Measurements from ENCODE around the gene ZMAT5. TPM values are rescaled to one million over a fixed set of nuclear protein-coding genes. Genes with fewer than 3 reads are reported as not detected.
A peak's percentile ranks its signal among the peaks of the same experiment; 100 is the strongest.

Gene ZMAT5
- total RNA-seq, 6 donors from 2014 or later: 9.4 to 24.4 (median 22.4) TPM

GRCh38 chr22:29702000-29702930, 64.5 kb downstream of the ZMAT5 start:
- Histone ChIP-seq H3K27ac (no peak overlapping the region), H3K27me3 (no peaks in the 10 kb centered on the region), H3K4me3 (no peak overlapping the region), H3K4me1 (peaks cover 17 to 42% (median 21%) of the 10 kb centered on the region in 4 donors), H3K9me3 (no peaks in the 10 kb centered on the region), H3K36me3 (peaks cover 0 to under 1% (median under 1%) of the 10 kb centered on the region in 4 donors)
- WGBS, 2 donors: 46 to 52% methylated on average over 10 to 14 of the region's 14 CpGs
- TF ChIP-seq POLR2AphosphoS5 (IDR thresholded peaks at IDR 0.05): no peak
- no peak for TF ChIP-seq POLR2A (IDR thresholded peaks at IDR 0.05)
- TF ChIP-seq CTCF (IDR thresholded peaks at IDR 0.05): no peak
- no peak for TF ChIP-seq EP300 (IDR thresholded peaks at IDR 0.05)
- ATAC-seq (ENCODE audit: low FRiP score in 2 of 2) (no peak), DNase-seq (no peak)

- no peaks in the 10 kb centered on the region for H3K9me3 ChIP-seq
- peaks cover 17 to 42% (median 21%) of the 10 kb centered on the region in 4 donors for H3K4me1 ChIP-seq
- ATAC-seq (ENCODE audit: low FRiP score in 2 of 2): peak in 1 of 2 donors; percentile 28
- WGBS, 2 donors: 29 to 34% methylated on average over 11 to 12 of the region's 14 CpGs
- no peak overlapping the region for H3K4me3 ChIP-seq
- H3K36me3 ChIP-seq: peaks cover 0 to 8% (median 3%) of the 10 kb centered on the region in 4 donors
- peak in 1 of 2 donors; percentile 53 for DNase-seq
- no peak overlapping the region for H3K27ac ChIP-seq
- no peaks in the 10 kb centered on the region for H3K27me3 ChIP-seq
- TF ChIP-seq POLR2AphosphoS5 (IDR thresholded peaks at IDR 0.05) (no peak), POLR2A (IDR thresholded peaks at IDR 0.05) (no peak), CTCF (IDR thresholded peaks at IDR 0.05) (peak in 2 of 6 experiments; percentile 11 to 22), EP300 (IDR thresholded peaks at IDR 0.05) (no peak)
These were observed 65.4 kb downstream of the ZMAT5 start for GRCh38 chr22:29701155-29701999.

- no peak for ATAC-seq (ENCODE audit: low FRiP score in 2 of 2)
- Histone ChIP-seq H3K27me3 (no peaks in the 10 kb centered on the region), H3K27ac (no peak overlapping the region), H3K4me1 (peaks cover 17 to 42% (median 21%) of the 10 kb centered on the region in 4 donors), H3K4me3 (no peak overlapping the region), H3K36me3 (peaks cover 0 to 13% (median 8%) of the 10 kb centered on the region in 4 donors), H3K9me3 (no peaks in the 10 kb centered on the region)
- TF ChIP-seq CTCF (IDR thresholded peaks at IDR 0.05) (no peak), POLR2A (IDR thresholded peaks at IDR 0.05) (no peak), EP300 (IDR thresholded peaks at IDR 0.05) (no peak), POLR2AphosphoS5 (IDR thresholded peaks at IDR 0.05) (no peak)
- WGBS, 2 donors: 56% methylated on average over 8 of the region's 9 CpGs; no CpG with 5 or more reads in 1 of the 2 donors
- DNase-seq: no peak
These were observed 66.0 kb downstream of the ZMAT5 start for GRCh38 chr22:29700900-29701154.

- H3K4me1 ChIP-seq: peaks cover 17 to 42% (median 21%) of the 10 kb centered on the region in 4 donors
- no peak for TF ChIP-seq POLR2AphosphoS5 (IDR thresholded peaks at IDR 0.05)
- TF ChIP-seq EP300 (IDR thresholded peaks at IDR 0.05): no peak
- no peak for TF ChIP-seq CTCF (IDR thresholded peaks at IDR 0.05)
- WGBS, 2 donors: 66 to 74% methylated on average over 12 to 16 of the region's 19 CpGs
These were observed 66.5 kb downstream of the ZMAT5 start for GRCh38 chr22:29700206-29700899.

More at GRCh38 chr22:29700206-29700899, 66.5 kb downstream of the ZMAT5 start:
- no peak overlapping the region for H3K4me3 ChIP-seq
- no peaks in the 10 kb centered on the region for H3K27me3 ChIP-seq
- H3K27ac ChIP-seq: no peak overlapping the region
- ATAC-seq (ENCODE audit: low FRiP score in 2 of 2): no peak
- DNase-seq: no peak
- H3K36me3 ChIP-seq: peaks cover 0 to 18% (median 12%) of the 10 kb centered on the region in 4 donors
- no peaks in the 10 kb centered on the region for H3K9me3 ChIP-seq
